Activated naive CD8-positive, alpha-beta T cell treated with anti-CD3 and anti-CD28 coated beads, Interleukin-2, amount 50 U/mL, for 24 hours (primary cell): ENCODE measurements around the gene LDLRAD3.

Experiments
- ATAC-seq: fragments of 150-1000 bp; cut with Tn5 transposase; one replicate; pipeline ENCODE4 v1.10.0; 2021
- DNase-seq: peaks from one replicate; pipeline ENCODE4 v3.0.0; 2021
- H3K27ac Mint-ChIP-seq: one replicate; pipeline ENCODE4 v1.8.0; 2021; ENCODE audit warnings: mild to moderate bottlenecking, mixed read lengths
- H3K27me3 Mint-ChIP-seq: one replicate; pipeline ENCODE4 v1.8.0; 2021; ENCODE audit warnings: mixed read lengths
- H3K36me3 Mint-ChIP-seq: one replicate; pipeline ENCODE4 v1.8.0; 2021; ENCODE audit warnings: low read depth, mixed read lengths
- H3K4me1 Mint-ChIP-seq: one replicate; pipeline ENCODE4 v1.8.0; 2021; ENCODE audit warnings: mixed read lengths
- H3K4me3 Mint-ChIP-seq: one replicate; pipeline ENCODE4 v1.8.0; 2021; ENCODE audit warnings: mild to moderate bottlenecking, moderate library complexity, mixed read lengths
- H3K9me3 Mint-ChIP-seq: one replicate; pipeline ENCODE4 v1.8.0; 2021; ENCODE audit warnings: mixed read lengths

The LDLRAD3 gene

GRCh38 chr11:36218283-36218921, 274.5 kb downstream of the LDLRAD3 start:
- Mint-ChIP-seq H3K27me3 (peaks cover 6% of the 10 kb centered on the region), H3K4me3 (no peak overlapping the region), H3K4me1 (no peaks in the 10 kb centered on the region), H3K27ac (no peak overlapping the region), H3K9me3 (no peaks in the 10 kb centered on the region), H3K36me3 (no peaks in the 10 kb centered on the region)
- DNase-seq (no peak), ATAC-seq (no peak)

GRCh38 chr11:36219996-36220395, 276.1 kb downstream of the LDLRAD3 start:
- no peaks in the 10 kb centered on the region for H3K4me1 Mint-ChIP-seq
- no peak overlapping the region for H3K27ac Mint-ChIP-seq
- no peak for DNase-seq
- H3K9me3 Mint-ChIP-seq: no peaks in the 10 kb centered on the region
- no peaks in the 10 kb centered on the region for H3K36me3 Mint-ChIP-seq
- H3K4me3 Mint-ChIP-seq: no peak overlapping the region
- peaks cover under 1% of the 10 kb centered on the region for H3K27me3 Mint-ChIP-seq
- no peak for ATAC-seq

- H3K4me1 Mint-ChIP-seq: no peaks in the 10 kb centered on the region
- no peak overlapping the region for H3K27ac Mint-ChIP-seq
- no peaks in the 10 kb centered on the region for H3K27me3 Mint-ChIP-seq
- ATAC-seq: no peak
- H3K36me3 Mint-ChIP-seq: no peaks in the 10 kb centered on the region
- no peak overlapping the region for H3K4me3 Mint-ChIP-seq
- DNase-seq: no peak
- no peaks in the 10 kb centered on the region for H3K9me3 Mint-ChIP-seq
These were observed 279.2 kb downstream of the LDLRAD3 start for GRCh38 chr11:36222831-36223635.

- DNase-seq: no peak
- Mint-ChIP-seq H3K36me3 (no peaks in the 10 kb centered on the region), H3K27me3 (no peaks in the 10 kb centered on the region), H3K4me1 (no peaks in the 10 kb centered on the region), H3K9me3 (no peaks in the 10 kb centered on the region), H3K27ac (no peak overlapping the region), H3K4me3 (no peak overlapping the region)
- ATAC-seq: no peak
These were observed 280.5 kb downstream of the LDLRAD3 start for GRCh38 chr11:36224209-36224882.

- no peak for ATAC-seq
- H3K27ac Mint-ChIP-seq: no peak overlapping the region
- no peaks in the 10 kb centered on the region for H3K4me1 Mint-ChIP-seq
- no peaks in the 10 kb centered on the region for H3K36me3 Mint-ChIP-seq
- no peaks in the 10 kb centered on the region for H3K9me3 Mint-ChIP-seq
- no peak for DNase-seq
- H3K27me3 Mint-ChIP-seq: peaks cover 2% of the 10 kb centered on the region
- H3K4me3 Mint-ChIP-seq: no peak overlapping the region
These were observed 283.2 kb downstream of the LDLRAD3 start for GRCh38 chr11:36227044-36227443.

GRCh38 chr11:36228689-36229088, 284.8 kb downstream of the LDLRAD3 start:
- H3K36me3 Mint-ChIP-seq: no peaks in the 10 kb centered on the region
- ATAC-seq: no peak
- H3K4me3 Mint-ChIP-seq: no peak overlapping the region
- H3K27ac Mint-ChIP-seq: no peak overlapping the region
- H3K4me1 Mint-ChIP-seq: no peaks in the 10 kb centered on the region
- no peak for DNase-seq
- H3K9me3 Mint-ChIP-seq: no peaks in the 10 kb centered on the region
- peaks cover 6% of the 10 kb centered on the region for H3K27me3 Mint-ChIP-seq

GRCh38 chr11:36229091-36229705, 285.3 kb downstream of the LDLRAD3 start:
- no peak for ATAC-seq
- Mint-ChIP-seq H3K36me3 (no peaks in the 10 kb centered on the region), H3K27ac (no peak overlapping the region), H3K4me1 (no peaks in the 10 kb centered on the region), H3K27me3 (peaks cover 6% of the 10 kb centered on the region), H3K4me3 (no peak overlapping the region), H3K9me3 (no peaks in the 10 kb centered on the region)
- no peak for DNase-seq

GRCh38 chr11:36230779-36231699, 287.2 kb downstream of the LDLRAD3 start:
- H3K4me3 Mint-ChIP-seq: no peak overlapping the region
- DNase-seq (no peak), ATAC-seq (no peak)
- H3K27me3 Mint-ChIP-seq: peaks cover 8% of the 10 kb centered on the region
- no peaks in the 10 kb centered on the region for H3K9me3 Mint-ChIP-seq
- no peaks in the 10 kb centered on the region for H3K36me3 Mint-ChIP-seq
- H3K27ac Mint-ChIP-seq: no peak overlapping the region
- H3K4me1 Mint-ChIP-seq: no peaks in the 10 kb centered on the region

- Mint-ChIP-seq H3K27me3 (peaks cover 15% of the 10 kb centered on the region), H3K4me3 (no peak overlapping the region), H3K4me1 (no peaks in the 10 kb centered on the region), H3K9me3 (peaks cover 4% of the 10 kb centered on the region), H3K36me3 (no peaks in the 10 kb centered on the region), H3K27ac (no peak overlapping the region)
- DNase-seq (no peak), ATAC-seq (no peak)
These were observed 289.3 kb downstream of the LDLRAD3 start for GRCh38 chr11:36233204-36233603.

- Mint-ChIP-seq H3K4me1 (no peaks in the 10 kb centered on the region), H3K4me3 (no peak overlapping the region), H3K9me3 (peaks cover 4% of the 10 kb centered on the region), H3K27me3 (peaks cover 15% of the 10 kb centered on the region), H3K27ac (no peak overlapping the region), H3K36me3 (no peaks in the 10 kb centered on the region)
- no peak for DNase-seq
- no peak for ATAC-seq
These were observed 291.0 kb downstream of the LDLRAD3 start for GRCh38 chr11:36234825-36235224.

GRCh38 chr11:36235750-36236149, 291.9 kb downstream of the LDLRAD3 start:
- Mint-ChIP-seq H3K27me3 (peaks cover 15% of the 10 kb centered on the region), H3K36me3 (no peaks in the 10 kb centered on the region), H3K4me1 (no peaks in the 10 kb centered on the region), H3K27ac (no peak overlapping the region), H3K9me3 (peaks cover 4% of the 10 kb centered on the region), H3K4me3 (no peak overlapping the region)
- no peak for DNase-seq
- ATAC-seq: no peak

- DNase-seq: no peak
These were observed 293.5 kb downstream of the LDLRAD3 start for GRCh38 chr11:36237391-36237790.

GRCh38 chr11:36238036-36238631, 294.3 kb downstream of the LDLRAD3 start:
- Mint-ChIP-seq H3K27ac (no peak overlapping the region), H3K4me3 (no peak overlapping the region), H3K27me3 (peaks cover 9% of the 10 kb centered on the region), H3K4me1 (no peaks in the 10 kb centered on the region), H3K36me3 (no peaks in the 10 kb centered on the region), H3K9me3 (peaks cover 4% of the 10 kb centered on the region)
- ATAC-seq: no peak
- no peak for DNase-seq

More at GRCh38 chr11:36237391-36237790, 293.5 kb downstream of the LDLRAD3 start:
- no peak for ATAC-seq
- Mint-ChIP-seq H3K36me3 (no peaks in the 10 kb centered on the region), H3K27me3 (peaks cover 12% of the 10 kb centered on the region), H3K9me3 (peaks cover 4% of the 10 kb centered on the region), H3K4me1 (no peaks in the 10 kb centered on the region), H3K27ac (no peak overlapping the region), H3K4me3 (no peak overlapping the region)
